NB4 (cell line): ENCODE measurements around the gene RAI1.

Experiments used
- MYC ChIP-seq: IDR thresholded peaks from 2 replicates; pipeline ENCODE4 v1.6.1; 2011; ENCODE audit warnings: low read depth, low read length
- POLR2A ChIP-seq: IDR thresholded peaks from 2 replicates; pipeline ENCODE4 v1.6.1; 2011; ENCODE audit warnings: mild to moderate bottlenecking; ENCODE audit not compliant: insufficient read length; ENCODE audit errors: extremely low read depth
- TF ChIP-seq, protein P1 (sequence below): IDR thresholded peaks from one replicate; pipeline ENCODE4 v1.5.1; 2012; ENCODE audit warnings: low read depth, low read length
- TF ChIP-seq, protein P2 (sequence below): IDR thresholded peaks from 2 replicates; pipeline ENCODE4 v1.6.1; 2011; ENCODE audit warnings: low read depth, low read length

GRCh38 chr17:17708295-17708694, 27.0 kb downstream of the RAI1 start:
- TF ChIP-seq, protein P1, sequence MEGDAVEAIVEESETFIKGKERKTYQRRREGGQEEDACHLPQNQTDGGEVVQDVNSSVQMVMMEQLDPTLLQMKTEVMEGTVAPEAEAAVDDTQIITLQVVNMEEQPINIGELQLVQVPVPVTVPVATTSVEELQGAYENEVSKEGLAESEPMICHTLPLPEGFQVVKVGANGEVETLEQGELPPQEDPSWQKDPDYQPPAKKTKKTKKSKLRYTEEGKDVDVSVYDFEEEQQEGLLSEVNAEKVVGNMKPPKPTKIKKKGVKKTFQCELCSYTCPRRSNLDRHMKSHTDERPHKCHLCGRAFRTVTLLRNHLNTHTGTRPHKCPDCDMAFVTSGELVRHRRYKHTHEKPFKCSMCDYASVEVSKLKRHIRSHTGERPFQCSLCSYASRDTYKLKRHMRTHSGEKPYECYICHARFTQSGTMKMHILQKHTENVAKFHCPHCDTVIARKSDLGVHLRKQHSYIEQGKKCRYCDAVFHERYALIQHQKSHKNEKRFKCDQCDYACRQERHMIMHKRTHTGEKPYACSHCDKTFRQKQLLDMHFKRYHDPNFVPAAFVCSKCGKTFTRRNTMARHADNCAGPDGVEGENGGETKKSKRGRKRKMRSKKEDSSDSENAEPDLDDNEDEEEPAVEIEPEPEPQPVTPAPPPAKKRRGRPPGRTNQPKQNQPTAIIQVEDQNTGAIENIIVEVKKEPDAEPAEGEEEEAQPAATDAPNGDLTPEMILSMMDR: no peak
- TF ChIP-seq POLR2A (no peak), MYC (no peak)
- TF ChIP-seq, protein P2, sequence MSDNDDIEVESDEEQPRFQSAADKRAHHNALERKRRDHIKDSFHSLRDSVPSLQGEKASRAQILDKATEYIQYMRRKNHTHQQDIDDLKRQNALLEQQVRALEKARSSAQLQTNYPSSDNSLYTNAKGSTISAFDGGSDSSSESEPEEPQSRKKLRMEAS: no peak
